ENCODE measurements around the gene ARHGAP44.

Gene ARHGAP44

GRCh38 chr17:12994341-12995074, 205.2 kb downstream of the ARHGAP44 start:
- DNase-seq (ENCODE audit: low read depth) = no peak

DNA sequence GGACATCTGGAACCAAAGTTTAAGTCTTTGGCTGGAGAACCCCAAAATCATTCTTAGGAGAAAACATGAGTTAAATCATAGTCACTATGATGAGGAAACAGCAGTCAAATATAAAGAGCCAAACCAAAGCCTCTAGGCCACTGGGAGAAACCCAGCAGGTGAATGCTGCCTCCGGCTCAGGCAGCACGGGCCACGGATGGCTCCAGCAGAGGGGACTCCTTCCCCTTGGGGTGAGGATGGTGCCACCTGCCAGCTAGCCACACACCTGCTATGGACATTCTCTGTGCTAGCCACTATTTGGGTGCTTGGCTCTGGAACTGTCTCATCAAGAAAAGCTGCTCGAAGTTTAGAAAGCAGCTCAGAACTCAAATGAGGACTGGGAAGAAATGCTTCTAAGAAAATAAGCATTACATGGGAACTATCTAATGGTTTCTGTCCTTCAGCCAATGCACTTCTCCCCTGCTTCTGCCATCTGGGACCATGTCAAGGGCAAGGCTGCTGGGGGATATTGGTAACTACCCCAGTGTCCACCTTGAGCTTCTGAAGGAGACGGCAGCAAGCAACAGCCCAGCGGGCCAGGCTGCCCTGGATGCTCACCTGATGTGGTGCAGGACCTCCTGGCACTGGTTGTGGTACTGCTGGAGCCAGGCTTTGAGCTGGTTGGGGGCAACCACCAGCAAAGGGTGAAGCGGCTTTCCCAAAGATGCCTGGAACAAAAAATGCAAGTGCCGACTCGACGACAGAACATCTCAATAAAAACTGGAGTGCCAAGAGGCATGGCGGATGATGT, 206.0 kb downstream of the ARHGAP44 start:
- DNase-seq (ENCODE audit: low read depth) = no peak

DNA sequence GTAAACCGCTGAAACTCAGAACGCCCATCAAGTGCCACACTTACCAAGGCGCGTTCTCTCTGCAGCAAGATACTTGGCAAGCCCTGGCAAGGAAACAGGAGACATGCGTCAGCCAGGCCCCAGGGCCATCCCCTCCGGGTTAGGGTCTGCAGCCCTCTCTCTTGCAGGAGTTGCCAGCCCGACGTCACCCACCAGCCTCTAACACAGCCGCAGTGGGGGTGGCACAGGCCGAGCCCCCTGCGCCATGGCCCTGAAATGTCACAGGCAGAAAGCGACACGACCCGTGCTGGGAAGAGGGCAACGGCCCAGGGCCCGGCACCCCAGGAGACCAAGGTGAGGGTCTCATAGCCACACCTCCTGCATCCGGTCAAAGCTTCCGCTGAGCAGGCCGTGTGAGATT, 206.6 kb downstream of the ARHGAP44 start:
- no peak for DNase-seq (ENCODE audit: low read depth)

DNA sequence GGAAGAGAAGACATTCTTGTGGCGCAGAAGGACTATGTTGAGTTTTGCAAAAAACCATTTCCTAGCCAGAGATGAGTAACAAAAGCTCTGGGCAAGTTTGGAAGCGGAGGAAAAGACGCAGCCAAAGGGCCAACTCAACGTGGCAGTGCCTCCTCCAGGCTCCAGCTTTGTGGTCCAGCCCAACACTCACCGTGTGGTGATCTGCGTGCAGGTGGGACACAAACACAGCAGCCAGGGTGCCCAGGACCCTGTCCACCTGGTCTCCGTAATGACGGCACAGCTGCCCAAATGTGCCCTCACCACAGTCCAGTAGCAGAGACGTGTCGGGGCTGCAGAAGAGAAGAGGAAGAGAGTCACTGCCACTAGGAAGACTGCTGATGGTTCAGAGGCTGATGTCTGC, 207.1 kb downstream of the ARHGAP44 start:
- DNase-seq (ENCODE audit: low read depth) = no peak

GRCh38 chr17:12996941-12997340, 207.6 kb downstream of the ARHGAP44 start:
- no peak for DNase-seq (ENCODE audit: low read depth)

DNA sequence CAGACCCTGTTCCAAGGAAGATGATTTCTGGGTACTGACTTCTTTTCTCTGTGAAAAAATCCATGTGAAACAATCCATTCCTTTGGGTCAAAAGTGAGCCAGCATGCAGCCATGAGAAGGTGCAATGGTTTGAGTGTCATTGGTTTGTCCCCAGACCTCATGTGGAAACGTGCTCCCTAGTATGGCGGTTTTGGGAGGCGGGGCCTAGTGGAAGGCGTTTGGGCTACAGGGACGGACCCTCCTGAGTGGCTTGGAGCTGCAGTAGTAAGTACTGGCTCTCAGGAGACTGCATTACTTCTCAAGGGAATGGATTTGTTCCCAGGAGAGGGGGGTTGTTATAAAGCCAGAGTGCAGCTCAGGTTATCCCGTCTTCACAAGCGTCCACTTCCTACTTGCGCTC, 209.2 kb downstream of the ARHGAP44 start:
- DNase-seq (ENCODE audit: low read depth) = no peak

GRCh38 chr17:12998874-12999273, 209.6 kb downstream of the ARHGAP44 start:
- DNase-seq (ENCODE audit: low read depth) = no peak

DNA sequence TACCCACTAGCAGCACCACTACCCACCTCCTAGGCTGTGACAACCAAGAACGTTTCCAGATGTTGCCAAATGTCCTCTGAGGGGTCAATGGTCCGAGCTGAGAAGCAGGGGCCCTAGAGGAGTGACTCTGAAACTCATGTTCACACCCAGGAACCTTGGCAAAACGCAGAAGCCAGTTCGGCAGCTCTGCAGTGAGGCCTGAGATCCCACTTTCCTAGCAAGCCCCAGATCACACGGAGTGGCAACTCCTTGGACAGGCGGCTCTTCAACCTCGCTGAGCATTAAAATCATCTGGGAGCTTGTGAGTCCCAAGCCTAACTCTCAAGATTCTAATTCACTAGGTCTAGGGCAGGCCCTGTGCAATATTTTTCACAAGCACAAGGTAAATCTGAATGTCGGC, 211.3 kb downstream of the ARHGAP44 start:
- DNase-seq (ENCODE audit: low read depth) = no peak

DNA sequence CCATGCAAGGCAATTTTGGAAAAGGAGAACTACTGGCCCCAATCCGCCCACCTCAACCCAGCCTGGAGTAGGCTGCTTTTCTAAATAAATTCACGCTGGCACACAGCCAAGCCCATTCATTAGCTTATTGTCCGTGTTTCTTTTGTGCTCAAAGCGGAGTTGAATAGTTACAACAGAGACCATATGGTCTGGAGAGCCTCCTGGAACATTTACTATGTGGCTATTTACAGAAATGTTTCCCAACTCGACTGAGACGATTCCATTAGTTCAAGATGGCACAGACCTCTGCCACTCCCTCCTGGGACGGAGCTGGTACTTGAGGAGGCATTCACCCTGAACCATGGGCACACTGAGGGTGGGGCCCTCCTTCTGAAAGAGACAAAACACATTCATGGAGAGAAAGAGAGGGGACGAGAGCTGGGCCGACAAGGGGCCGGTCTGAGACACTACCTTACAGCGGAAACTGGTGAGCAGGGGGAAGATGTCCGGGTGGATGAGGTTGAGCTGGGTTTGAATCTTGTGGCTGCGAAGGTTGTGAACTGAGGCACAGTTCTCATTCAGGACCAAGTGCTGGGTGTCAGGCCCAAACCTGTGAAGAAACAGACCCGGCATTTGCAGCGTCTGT, 212.8 kb downstream of the ARHGAP44 start:
- DNase-seq (ENCODE audit: low read depth) = no peak

DNA sequence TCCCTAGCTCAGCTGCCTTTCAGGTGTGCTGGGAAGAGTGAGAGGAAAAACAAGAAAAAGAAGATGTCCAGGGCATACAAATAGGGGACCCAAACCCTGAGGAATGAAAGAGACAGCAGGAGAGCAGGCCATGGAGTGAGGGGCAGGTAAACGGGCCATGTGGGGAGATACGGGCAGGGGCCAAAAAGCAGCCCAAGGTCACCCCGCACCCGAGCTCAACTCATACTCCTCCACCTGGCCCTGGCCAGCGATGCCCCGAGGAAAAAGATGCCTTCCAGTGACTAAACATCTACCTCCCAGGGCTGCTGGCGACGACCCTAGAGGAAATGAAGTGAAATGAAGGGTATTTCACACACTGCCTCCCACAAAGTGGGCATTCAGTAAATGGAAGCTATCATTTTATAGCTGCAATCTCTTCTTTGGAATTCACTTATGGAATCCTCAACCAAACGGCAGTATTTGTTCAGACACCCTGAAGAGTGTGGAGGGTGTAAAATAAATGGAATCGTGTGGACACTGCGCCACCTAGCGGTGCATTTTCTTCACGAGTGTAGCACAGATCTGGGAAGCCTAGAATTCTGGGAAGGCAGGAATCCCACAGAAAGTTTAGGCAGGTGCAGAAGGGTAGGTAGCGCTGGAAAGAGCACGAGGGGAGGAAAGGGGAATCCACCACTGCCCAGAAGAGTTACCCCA, 213.6 kb downstream of the ARHGAP44 start:
- DNase-seq (ENCODE audit: low read depth) = peak; percentile 32

DNA sequence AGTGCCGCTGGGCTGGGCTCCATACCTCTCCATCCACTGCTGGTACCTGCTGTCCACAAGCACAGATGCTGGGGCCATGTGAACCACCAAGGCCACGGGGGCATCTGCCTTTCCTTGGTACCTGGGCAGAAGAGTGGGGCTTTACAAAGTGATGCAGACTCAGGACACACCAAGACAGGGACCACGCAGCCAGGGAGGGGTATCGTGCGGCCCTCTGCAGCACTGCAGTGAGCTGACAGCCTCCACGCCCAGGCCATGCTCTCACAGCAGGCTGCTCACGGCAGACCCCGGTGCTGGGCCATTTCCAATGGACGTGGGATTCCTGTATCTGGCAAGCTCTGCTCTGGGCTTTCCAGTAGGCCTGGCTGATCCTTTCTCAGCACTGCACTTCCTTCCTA, 214.2 kb downstream of the ARHGAP44 start:
- DNase-seq (ENCODE audit: low read depth) = no peak

- DNase-seq (ENCODE audit: low read depth) = no peak
These were observed 214.6 kb downstream of the ARHGAP44 start for GRCh38 chr17:13003927-13004326.

- DNase-seq (ENCODE audit: low read depth) = no peak
These were observed 215.0 kb downstream of the ARHGAP44 start for GRCh38 chr17:13004336-13004735.

GRCh38 chr17:13005530-13005929, 216.2 kb downstream of the ARHGAP44 start:
- no peak for DNase-seq (ENCODE audit: low read depth)

- DNase-seq (ENCODE audit: low read depth) = no peak
These were observed 219.2 kb downstream of the ARHGAP44 start for GRCh38 chr17:13008461-13008860.

GRCh38 chr17:13010959-13011358, 221.7 kb downstream of the ARHGAP44 start:
- DNase-seq (ENCODE audit: low read depth) = no peak

GRCh38 chr17:13014801-13015200, 225.5 kb downstream of the ARHGAP44 start:
- DNase-seq (ENCODE audit: low read depth) = no peak

- no peak for DNase-seq (ENCODE audit: low read depth)
These were observed 227.8 kb downstream of the ARHGAP44 start for GRCh38 chr17:13016881-13017654.

- DNase-seq (ENCODE audit: low read depth) = peak; percentile 95
These were observed 228.6 kb downstream of the ARHGAP44 start, which contains the start of gene ELAC2 for GRCh38 chr17:13017655-13018459. ELAC2 (minus strand) TSS chr17:13018027; CDS start chr17:13017947, 80 bp downstream.

- no peak for DNase-seq (ENCODE audit: low read depth)
These were observed 234.7 kb downstream of the ARHGAP44 start for GRCh38 chr17:13024016-13024415.
